Activated naive CD4-positive, alpha-beta T cell treated with anti-CD3 and anti-CD28 coated beads, Interleukin-2, amount 10 ng/mL, durations not matched to agents 7 days and 5 days (primary cell): ENCODE measurements around the gene RTBDN.

ENCODE experiments used
- CTCF ChIA-PET: fragments of 350-600 bp; sonication (Branson Sonifier 250); formaldehyde crosslinking; loops from one replicate; lab custom pipeline; 2021; ENCODE audit warnings: antibody characterized with exemption; lab: Charles Lee
- DNase-seq: peaks from one replicate; pipeline ENCODE4 v3.0.0-alpha.2; 2020
- H3K27ac Mint-ChIP-seq: one replicate; pipeline ENCODE4 v1.8.0; 2021; ENCODE audit warnings: mild to moderate bottlenecking, moderate library complexity, mixed read lengths
- H3K27me3 Mint-ChIP-seq: one replicate; pipeline ENCODE4 v1.8.0; 2021; ENCODE audit warnings: mild to moderate bottlenecking, mixed read lengths
- H3K36me3 Mint-ChIP-seq: one replicate; pipeline ENCODE4 v1.8.0; 2021; ENCODE audit warnings: mixed read lengths
- H3K4me1 Mint-ChIP-seq: one replicate; pipeline ENCODE4 v1.8.0; 2021; ENCODE audit warnings: mixed read lengths
- H3K4me3 Mint-ChIP-seq: one replicate; pipeline ENCODE4 v1.8.0; 2021; ENCODE audit warnings: mild to moderate bottlenecking, moderate library complexity, mixed read lengths
- H3K9me3 Mint-ChIP-seq: one replicate; pipeline ENCODE4 v1.8.0; 2021; ENCODE audit warnings: mixed read lengths

RTBDN gene

GRCh38 chr19:12842511-12842910 lies 8.1 kb upstream of the RTBDN start:
- CTCF ChIA-PET: no interaction called here
- Mint-ChIP-seq H3K36me3 (no peaks in the 10 kb centered on the region), H3K9me3 (no peaks in the 10 kb centered on the region), H3K4me1 (peaks cover 29% of the 10 kb centered on the region), H3K27ac (no peak overlapping the region), H3K27me3 (peaks cover 87% of the 10 kb centered on the region), H3K4me3 (no peak overlapping the region)
- DNase-seq: no peak

- no peaks in the 10 kb centered on the region for H3K9me3 Mint-ChIP-seq
- H3K27ac Mint-ChIP-seq: no peak overlapping the region
- H3K36me3 Mint-ChIP-seq: no peaks in the 10 kb centered on the region
- CTCF ChIA-PET: no interaction called here
- H3K4me1 Mint-ChIP-seq: peaks cover 27% of the 10 kb centered on the region
- H3K27me3 Mint-ChIP-seq: peaks cover 89% of the 10 kb centered on the region
- peak overlapping the region; percentile 19 for H3K4me3 Mint-ChIP-seq
- peak; percentile 51 for DNase-seq
Observed at GRCh38 chr19:12841094-12841493, 6.7 kb upstream of the RTBDN start.

GRCh38 chr19:12840091-12841079 lies 6.0 kb upstream of the RTBDN start:
- no peak overlapping the region for H3K27ac Mint-ChIP-seq
- DNase-seq: peak; percentile 69
- no peaks in the 10 kb centered on the region for H3K9me3 Mint-ChIP-seq
- no peaks in the 10 kb centered on the region for H3K36me3 Mint-ChIP-seq
- H3K27me3 Mint-ChIP-seq: peaks cover 92% of the 10 kb centered on the region
- H3K4me3 Mint-ChIP-seq: no peak overlapping the region
- H3K4me1 Mint-ChIP-seq: peaks cover 27% of the 10 kb centered on the region
- CTCF ChIA-PET: interaction anchor here (1.2 kb wide), 1 partner anchor 67 kb away, joined by 3 read pairs; no protein-coding TSS in a partner anchor

- Mint-ChIP-seq H3K36me3 (no peaks in the 10 kb centered on the region), H3K9me3 (no peaks in the 10 kb centered on the region), H3K27ac (no peak overlapping the region), H3K4me3 (peak overlapping the region; percentile 31), H3K27me3 (peaks cover 98% of the 10 kb centered on the region), H3K4me1 (peaks cover 35% of the 10 kb centered on the region)
- CTCF ChIA-PET: interaction anchor here (0.6 to 1.2 kb wide), 2 partner anchors 66 to 71 kb away, joined by 3 read pairs; no protein-coding TSS in a partner anchor
- DNase-seq: peak; percentile 44
Observed at GRCh38 chr19:12838886-12839756, 4.7 kb upstream of the RTBDN start.

DNA sequence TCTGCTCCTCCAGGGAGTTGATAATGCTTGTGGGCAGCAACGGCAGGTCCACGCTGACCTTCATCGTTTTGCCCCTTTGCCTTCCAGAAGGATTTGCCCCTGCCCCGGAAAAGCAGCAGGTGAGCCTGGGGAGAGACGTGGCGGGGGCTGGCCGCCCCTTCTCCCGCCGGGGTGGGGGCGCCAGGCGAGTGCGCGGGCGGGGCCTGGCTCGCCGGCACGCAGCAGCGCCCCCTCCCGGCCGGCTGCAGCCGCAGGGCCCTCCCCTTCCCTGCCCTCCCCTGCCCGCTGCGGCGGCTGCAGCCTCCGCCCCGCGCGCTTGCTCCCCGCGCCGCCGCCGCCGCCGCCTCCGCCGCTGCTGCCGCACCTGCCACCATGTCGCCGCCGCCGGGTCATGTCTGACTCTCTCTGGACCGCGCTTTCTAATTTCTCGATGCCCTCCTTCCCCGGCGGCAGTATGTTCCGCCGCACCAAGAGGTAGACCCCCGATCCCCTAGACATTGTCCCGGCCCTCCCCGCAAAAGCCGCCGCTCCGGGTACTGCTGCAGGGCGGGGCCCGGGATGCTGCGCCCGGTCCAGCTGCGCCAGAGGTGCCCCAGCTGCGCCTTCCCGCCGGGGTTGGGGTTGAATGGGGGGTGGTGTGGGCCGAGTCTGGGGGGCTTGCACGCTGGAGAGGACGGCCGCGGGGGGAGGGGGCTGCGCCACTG lies 4.0 kb upstream of the RTBDN start, which contains the start of gene MAST1:
MAST1 (plus strand) TSS at position 334 of the 704 bp plus-strand sequence; CDS start at position 392, 58 bp downstream.
- H3K27me3 Mint-ChIP-seq: peaks cover 98% of the 10 kb centered on the region
- peak; percentile 69 for DNase-seq
- CTCF ChIA-PET: interaction anchor here (0.6 kb wide), 1 partner anchor 70 kb away, joined by 3 read pairs; no protein-coding TSS in a partner anchor
- H3K27ac Mint-ChIP-seq: no peak within 1 kb of the TSS
- H3K9me3 Mint-ChIP-seq: no peaks in the 10 kb centered on the region
- peaks cover 37% of the 10 kb centered on the region for H3K4me1 Mint-ChIP-seq
- no peaks in the 10 kb centered on the region for H3K36me3 Mint-ChIP-seq
- peak within 1 kb of the TSS; percentile 50 for H3K4me3 Mint-ChIP-seq

- Mint-ChIP-seq H3K4me3 (no peak overlapping the region), H3K4me1 (peaks cover 43% of the 10 kb centered on the region), H3K27me3 (peaks cover 100% of the 10 kb centered on the region), H3K9me3 (no peaks in the 10 kb centered on the region), H3K36me3 (no peaks in the 10 kb centered on the region), H3K27ac (no peak overlapping the region)
- DNase-seq: no peak
- CTCF ChIA-PET: interaction anchor here (0.7 to 1.4 kb wide), 8 partner anchors 9 to 74 kb away, joined by 3 to 9 read pairs (median 3); partner anchors contain the start of genes DNASE2 and RNASEH2A
Observed at GRCh38 chr19:12837225-12837624, 2.8 kb upstream of the RTBDN start.

- peaks cover 41% of the 10 kb centered on the region for H3K4me1 Mint-ChIP-seq
- no peak for DNase-seq
- H3K36me3 Mint-ChIP-seq: no peaks in the 10 kb centered on the region
- no peak overlapping the region for H3K27ac Mint-ChIP-seq
- H3K4me3 Mint-ChIP-seq: no peak overlapping the region
- peaks cover 100% of the 10 kb centered on the region for H3K27me3 Mint-ChIP-seq
- CTCF ChIA-PET: interaction anchor here (1.3 to 1.4 kb wide), 3 partner anchors 10 to 71 kb away, joined by 3 to 9 read pairs (median 9); partner anchors contain the start of gene RNASEH2A
- H3K9me3 Mint-ChIP-seq: no peaks in the 10 kb centered on the region
Observed at GRCh38 chr19:12836529-12836863, 2.1 kb upstream of the RTBDN start.

DNA sequence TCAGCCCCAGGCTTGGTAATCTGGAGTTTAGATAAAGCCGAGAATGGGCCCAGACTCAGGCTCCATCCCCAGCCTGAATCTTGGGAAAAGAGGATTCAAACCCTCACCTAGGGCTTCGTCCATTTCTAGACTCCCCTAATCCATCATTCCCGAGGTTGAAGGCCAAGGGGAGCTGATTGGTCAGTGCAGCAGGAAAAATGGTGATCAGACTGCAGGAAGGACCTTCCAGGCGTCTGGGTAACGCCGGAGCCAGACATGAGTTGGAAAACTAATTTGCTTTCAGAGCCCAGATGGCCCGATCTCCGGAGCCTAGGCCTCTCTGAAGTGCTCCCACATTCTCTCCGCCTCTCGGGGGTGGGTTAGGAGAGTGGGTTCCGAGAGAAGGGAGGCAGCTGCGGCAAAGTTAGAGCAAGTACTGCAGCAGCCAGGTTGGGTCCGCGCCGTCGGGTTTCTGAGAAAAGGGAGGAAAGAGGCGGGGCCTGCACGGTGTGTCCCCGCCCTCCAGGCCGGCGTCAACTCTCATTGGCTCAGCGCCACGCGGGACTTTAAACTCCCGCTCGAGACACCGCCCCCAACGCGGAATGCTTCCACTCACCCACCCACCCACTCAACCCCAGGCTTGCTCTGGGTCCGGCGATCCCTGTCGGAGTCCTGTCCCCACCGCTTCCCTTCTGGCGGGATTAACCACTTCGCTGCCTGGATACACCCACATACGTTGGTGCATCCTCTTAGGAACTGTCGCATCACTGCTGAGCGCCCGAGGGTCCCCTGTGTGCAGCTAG lies 788 bp upstream of the RTBDN start:
- Mint-ChIP-seq H3K27ac (no peak overlapping the region), H3K4me3 (no peak overlapping the region), H3K9me3 (no peaks in the 10 kb centered on the region), H3K27me3 (peaks cover 99% of the 10 kb centered on the region), H3K36me3 (no peaks in the 10 kb centered on the region), H3K4me1 (peaks cover 29% of the 10 kb centered on the region)
- CTCF ChIA-PET: interaction anchor here (1.0 to 2.1 kb wide), 4 partner anchors 12 to 130 kb away, joined by 3 to 6 read pairs (median 4); partner anchors contain the start of genes PRDX2 and THSD8
- peak; percentile 46 for DNase-seq

GRCh38 chr19:12833738-12834565 lies 427 bp downstream of the RTBDN start:
- Mint-ChIP-seq H3K27ac (no peak overlapping the region), H3K27me3 (peaks cover 99% of the 10 kb centered on the region), H3K9me3 (no peaks in the 10 kb centered on the region), H3K4me1 (peaks cover 22% of the 10 kb centered on the region), H3K4me3 (peak overlapping the region; percentile 41), H3K36me3 (no peaks in the 10 kb centered on the region)
- CTCF ChIA-PET: interaction anchor here (0.9 to 2.1 kb wide), 5 partner anchors 14 to 131 kb away, joined by 3 to 6 read pairs (median 4); partner anchors contain the start of genes PRDX2 and THSD8
- DNase-seq: peak; percentile 57

DNA sequence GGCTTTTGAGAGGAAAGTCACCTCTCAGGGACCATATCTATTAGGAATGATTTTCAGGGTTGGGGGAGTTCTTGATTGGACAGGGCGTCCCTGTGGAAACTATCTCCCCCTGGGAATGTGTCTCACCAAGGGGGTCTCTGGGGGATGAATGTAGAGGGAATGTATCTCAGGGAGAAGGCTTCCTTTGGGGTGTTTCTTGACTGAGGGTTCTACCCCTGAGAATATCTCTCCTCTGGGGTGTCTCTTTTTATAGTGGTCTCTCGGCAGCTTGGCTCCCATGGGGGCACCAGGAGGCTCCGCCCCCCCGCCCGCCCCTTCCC lies 1.0 kb downstream of the RTBDN start:
- Mint-ChIP-seq H3K4me3 (peak overlapping the region; percentile 30), H3K9me3 (no peaks in the 10 kb centered on the region), H3K27me3 (peaks cover 99% of the 10 kb centered on the region), H3K27ac (no peak overlapping the region), H3K36me3 (no peaks in the 10 kb centered on the region), H3K4me1 (peaks cover 20% of the 10 kb centered on the region)
- DNase-seq: no peak
- CTCF ChIA-PET: interaction anchor here (1.3 to 2.1 kb wide), 2 partner anchors 31 to 132 kb away, joined by 3 to 5 read pairs; partner anchors contain the start of genes PRDX2 and THSD8

GRCh38 chr19:12828494-12828893 lies 5.9 kb downstream of the RTBDN start:
- peak; percentile 57 for DNase-seq
- H3K27me3 Mint-ChIP-seq: peaks cover 94% of the 10 kb centered on the region

More at GRCh38 chr19:12828494-12828893, 5.9 kb downstream of the RTBDN start:
- Mint-ChIP-seq H3K9me3 (no peaks in the 10 kb centered on the region), H3K4me3 (no peak overlapping the region), H3K4me1 (peaks cover 20% of the 10 kb centered on the region), H3K27ac (no peak overlapping the region), H3K36me3 (no peaks in the 10 kb centered on the region)
- CTCF ChIA-PET: interaction anchor here (1.0 to 2.0 kb wide), 4 partner anchors 19 to 68 kb away, joined by 3 to 6 read pairs (median 5); no protein-coding TSS in a partner anchor
